Ureter (tissue), 1 donor: Measurements from ENCODE around the gene TULP3. TPM values are rescaled to one million over a fixed set of nuclear protein-coding genes. Genes with fewer than 3 reads are reported as not detected.
"Not testable (repeated sequence)": the region's sequence is repeated elsewhere in the genome, so short reads cannot be mapped to it uniquely, and the experiment has no call there.

ENCODE experiments used
- DNase-seq: peaks from one replicate; pipeline ENCODE4 v3.0.0-alpha.2; 2020; ENCODE audit warnings: low spot score
- total RNA-seq: library from RNA; stranded (reverse); gene quantifications from one replicate; pipeline ENCODE4 v1.2.4, GENCODE V29; 2023
- donor health status: DM: yes; HTN: yes; CAD: no.

TULP3 gene, protein sequence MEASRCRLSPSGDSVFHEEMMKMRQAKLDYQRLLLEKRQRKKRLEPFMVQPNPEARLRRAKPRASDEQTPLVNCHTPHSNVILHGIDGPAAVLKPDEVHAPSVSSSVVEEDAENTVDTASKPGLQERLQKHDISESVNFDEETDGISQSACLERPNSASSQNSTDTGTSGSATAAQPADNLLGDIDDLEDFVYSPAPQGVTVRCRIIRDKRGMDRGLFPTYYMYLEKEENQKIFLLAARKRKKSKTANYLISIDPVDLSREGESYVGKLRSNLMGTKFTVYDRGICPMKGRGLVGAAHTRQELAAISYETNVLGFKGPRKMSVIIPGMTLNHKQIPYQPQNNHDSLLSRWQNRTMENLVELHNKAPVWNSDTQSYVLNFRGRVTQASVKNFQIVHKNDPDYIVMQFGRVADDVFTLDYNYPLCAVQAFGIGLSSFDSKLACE
- total RNA-seq: 13.2 TPM

DNA sequence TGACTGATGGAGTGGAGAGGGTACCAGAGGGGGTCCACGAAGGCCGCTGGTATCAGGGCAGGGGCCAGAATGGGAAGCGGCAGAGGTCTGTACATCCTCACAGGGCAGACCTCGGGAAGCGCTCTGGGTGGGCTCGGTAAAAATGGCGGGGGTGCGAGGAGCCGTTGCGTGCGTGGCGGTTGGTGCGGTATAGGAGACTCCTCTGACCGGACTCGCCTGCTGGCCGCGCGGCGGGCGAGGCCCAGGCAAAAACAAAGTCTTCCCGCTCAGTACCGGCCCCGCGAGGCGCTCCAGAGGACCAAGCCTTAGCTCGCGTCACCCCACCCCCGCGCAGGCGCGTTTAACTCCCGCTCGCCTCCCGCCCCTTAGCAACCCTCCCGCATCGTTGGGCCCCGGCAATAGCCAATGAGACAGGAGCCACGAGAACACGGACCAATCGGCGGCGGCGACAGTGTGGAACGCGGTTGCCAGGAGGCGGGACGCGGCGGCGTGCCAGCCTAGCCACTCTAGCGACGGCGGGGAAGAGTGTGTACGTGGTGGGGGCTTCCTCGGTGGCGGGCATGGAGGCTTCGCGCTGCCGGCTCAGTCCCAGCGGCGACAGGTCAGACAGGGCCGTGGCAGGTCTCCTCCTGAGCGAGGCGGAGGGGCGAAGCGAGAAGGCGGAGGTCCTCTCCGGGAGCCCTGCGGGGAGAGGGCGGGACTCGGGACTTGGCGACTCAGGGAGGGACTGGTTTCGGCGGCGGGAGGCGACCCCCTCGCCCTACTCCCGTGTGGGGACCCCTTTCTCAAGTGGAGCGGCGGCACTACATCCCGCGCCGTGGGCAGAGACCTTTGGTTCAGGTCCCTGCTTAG, at the start of gene TULP3:
Gene TULP3, plus strand, starts transcription at position 504 of the 852 bp plus-strand sequence. Its CDS starts 57 bp downstream, at position 561.
- DNase-seq: peak; percentile 99

DNA sequence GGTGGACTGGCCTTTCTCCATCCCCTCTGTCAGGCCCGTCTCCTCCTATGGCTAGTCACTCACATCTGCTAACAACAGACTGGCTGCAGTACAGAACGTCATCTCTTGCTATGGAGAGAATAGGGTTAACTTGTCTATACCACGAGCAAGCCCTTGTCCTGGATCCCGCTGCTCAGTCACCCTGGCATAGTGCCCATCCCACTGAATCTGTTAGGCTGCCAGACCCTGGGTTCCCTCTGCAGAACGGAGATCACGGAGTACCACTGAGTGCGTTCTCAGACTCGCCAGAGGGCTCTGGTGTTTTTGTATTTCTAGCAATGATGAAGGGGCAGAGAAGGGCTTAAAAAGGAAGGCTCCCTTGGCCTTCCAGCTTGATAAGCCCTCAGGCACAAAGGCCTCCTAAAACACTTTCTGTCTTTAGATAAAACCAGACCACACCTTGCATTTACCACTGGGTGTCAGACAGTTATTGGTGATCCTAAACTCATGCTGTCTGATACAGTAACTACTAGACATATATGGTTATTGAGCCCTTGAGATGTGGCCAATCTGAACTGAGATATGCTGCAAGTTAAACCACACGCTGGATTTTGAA, 49.5 kb upstream of the TULP3 start:
- DNase-seq: no peak

DNA sequence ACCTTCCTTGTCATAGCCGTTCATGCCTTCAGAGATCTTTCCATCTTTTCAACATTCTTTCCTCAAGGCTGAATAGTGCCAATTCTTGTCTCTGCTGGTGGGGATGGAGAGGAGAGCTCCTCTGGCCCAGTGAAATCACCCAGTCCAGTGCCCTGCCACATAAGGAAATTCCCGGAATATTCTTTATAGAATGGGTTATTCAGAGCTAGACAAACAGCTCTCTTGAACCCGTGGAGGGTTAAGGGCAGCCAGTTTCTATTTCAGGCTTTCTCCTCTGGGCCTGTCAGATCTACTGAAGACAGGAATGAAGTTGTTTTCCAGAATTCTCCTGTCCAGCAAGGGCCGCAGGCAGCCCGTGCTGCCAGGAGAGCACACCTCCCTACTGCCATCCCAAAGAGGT, 47.7 kb upstream of the TULP3 start:
- DNase-seq: no peak

DNA sequence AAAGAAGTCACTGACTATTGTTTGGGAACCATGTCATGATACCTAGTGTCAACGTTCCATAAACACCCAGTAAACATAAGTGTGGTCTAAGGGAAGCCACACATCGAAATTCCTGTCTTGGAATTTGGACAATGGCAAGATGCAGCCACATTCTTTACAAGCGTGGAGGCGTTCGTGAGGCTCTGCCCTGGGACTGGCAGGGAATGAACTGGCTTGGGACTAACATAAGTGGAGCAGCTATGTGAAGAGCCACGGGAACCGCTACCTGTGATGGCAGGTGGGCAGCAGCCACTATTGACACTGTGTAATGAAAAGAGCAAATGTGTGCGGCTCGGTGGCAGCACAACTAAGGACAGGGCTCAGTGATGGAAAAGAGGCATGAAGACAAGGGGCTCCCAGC, 45.9 kb upstream of the TULP3 start:
- no peak for DNase-seq

DNA sequence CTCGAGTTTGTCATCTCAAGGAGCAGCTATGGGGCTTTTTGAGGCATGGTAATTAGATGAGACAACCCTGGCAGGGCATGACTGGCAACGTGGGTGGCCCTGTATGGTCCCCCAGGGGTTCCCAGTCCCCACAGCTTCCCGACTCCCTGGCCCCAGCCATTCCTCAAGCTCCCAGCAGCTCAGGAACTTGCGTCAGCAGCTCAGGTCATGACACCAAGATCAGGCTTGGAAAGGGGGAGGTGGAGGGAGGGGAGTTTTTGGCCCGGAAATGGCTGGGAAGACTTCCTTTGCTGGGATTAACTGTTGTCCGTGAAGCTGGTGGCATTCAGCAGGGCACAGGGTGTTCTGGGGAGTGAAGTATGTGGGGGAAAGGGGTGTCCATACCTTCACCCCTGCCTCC, 45.4 kb upstream of the TULP3 start:
- DNase-seq: no peak

DNA sequence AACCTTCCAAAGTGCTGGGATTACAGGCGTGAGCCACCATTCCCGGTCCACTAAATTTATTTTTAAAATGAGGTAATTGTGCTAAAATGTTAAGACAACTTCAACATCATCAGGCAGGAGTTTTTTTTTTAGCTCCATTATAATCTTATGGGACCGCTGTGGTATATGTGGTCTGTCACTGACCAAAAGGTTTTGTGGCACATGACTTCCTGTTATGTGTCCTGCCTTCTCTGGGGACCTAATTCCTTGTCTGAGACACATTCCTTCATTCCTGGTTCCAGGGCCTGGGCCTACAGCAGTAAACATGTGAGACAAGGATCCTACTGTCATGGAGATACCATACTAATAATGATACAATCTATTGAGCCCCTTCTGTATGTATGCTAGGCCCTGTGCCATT, 38.8 kb upstream of the TULP3 start:
- no peak for DNase-seq

DNA sequence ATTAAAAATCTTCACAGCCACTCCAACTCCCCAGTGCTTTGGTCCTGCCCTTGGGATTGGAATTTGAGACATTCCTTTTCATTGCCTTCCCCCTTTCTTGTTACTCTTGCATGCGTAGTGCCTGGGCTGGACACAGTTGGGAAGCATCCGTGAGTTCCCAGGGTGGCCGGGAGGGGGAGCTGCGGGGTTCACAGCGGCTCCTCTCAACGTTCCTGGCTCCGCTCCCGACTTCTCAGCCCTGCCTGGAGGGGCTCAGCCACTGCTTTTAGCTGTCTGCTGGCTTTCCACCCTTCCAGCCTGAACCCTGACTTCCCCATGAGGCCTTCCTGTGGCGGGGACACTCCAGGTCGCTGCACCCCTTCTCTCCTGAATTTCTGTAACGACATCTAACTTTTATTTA, 37.1 kb upstream of the TULP3 start:
- DNase-seq: peak; percentile 72

DNA sequence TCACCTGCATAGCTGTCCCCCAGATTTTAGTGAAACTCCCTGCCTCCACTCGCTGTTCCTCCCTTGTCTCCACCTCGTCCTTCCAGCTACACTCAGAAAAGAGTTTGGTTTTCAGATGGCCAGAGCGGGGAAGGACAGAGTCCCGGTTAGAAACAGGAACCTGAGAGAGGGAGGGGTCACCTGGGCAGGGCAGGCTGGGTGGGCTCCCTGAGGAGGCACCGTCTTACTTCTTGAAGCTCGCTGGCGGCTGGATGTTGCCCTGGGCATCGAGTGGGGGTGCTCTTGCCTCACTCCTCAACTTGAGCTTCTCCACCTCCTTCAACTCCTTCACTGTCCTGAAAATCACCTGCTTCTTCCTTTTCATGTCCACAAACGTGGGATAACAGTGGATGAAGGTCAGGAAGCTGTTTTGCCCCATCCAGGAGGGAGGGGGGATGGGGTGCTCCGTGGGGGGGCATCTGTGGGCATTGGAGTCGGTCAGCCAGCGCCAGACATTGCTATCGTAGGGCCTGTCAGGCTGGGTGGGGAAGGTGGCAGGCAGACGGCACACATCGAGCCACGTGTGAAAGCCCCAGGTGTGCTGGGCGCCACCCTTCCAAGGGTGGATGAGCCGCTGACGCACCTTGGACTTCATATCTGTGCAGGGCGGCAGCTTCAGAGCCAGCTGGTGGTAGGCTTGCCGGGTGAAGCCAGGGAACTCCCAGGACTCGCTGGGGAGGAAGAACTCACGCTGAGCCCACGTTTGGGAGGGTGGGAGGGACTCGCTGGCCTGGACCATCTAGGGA, 35.8 kb upstream of the TULP3 start:
- DNase-seq: no peak

DNA sequence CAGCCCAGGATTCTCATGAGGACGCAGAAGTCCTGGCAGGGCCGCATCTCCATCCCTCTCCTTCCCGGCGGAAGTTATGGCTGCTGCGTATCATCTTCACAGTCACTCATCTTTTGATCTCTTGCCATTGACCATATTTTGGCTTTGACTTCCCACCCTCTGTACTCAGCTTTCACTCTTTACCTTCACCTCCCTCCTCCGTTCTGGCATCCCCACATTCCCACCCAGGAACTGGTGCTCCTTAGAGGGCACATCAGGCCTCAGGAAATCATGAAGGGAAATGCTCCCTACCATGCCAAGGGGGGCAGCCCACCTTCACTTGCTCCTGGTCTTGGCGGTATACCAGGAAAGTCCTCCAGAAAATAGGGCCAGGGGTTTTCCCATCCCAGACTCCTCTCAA, 35.1 kb upstream of the TULP3 start:
- DNase-seq: no peak

DNA sequence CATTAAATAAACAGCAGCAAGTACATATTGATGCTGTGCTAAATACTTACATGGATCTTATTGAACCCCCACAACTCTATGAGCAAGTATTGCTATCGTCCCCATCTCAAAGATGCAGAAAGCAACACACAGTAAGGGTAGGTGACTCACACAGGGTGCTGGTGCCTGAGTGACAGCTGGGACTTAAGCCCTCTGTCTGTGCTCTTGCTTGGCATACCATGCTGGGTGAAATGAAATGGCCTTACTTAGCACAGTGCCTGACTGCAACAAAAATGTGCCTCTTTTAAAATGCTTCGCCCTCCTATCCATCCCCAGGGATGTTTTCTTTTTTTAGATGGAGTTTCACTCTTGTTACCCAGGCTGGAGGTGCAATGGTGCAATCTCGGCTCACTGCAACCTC, 34.6 kb upstream of the TULP3 start:
- no peak for DNase-seq

DNA sequence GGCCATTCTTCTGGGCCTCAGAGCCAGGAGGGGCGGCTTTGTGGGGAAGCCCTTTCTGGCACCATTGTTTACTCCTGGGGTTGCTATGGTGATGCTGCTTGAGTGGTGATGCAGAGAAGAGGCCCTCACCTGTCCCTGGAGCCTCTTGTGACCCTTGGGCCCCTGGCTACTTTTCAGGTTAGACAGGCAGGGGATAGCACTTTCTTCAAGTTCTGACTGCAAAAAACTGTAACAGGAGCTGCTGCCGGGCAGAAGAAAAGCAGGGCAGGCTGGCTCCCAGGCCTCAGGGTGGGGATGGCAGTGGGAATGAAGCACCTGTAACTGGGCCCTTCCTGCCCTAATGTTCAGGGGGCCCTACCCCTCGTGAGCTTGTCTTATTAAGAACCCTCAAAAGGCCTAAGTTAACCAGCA, 33.7 kb upstream of the TULP3 start, which contains the start of gene TEX52:
Gene TEX52, minus strand, starts transcription at position 19 of the 411 bp plus-strand sequence. Its CDS starts 13 bp downstream, at position 6.
- no peak for DNase-seq

DNA sequence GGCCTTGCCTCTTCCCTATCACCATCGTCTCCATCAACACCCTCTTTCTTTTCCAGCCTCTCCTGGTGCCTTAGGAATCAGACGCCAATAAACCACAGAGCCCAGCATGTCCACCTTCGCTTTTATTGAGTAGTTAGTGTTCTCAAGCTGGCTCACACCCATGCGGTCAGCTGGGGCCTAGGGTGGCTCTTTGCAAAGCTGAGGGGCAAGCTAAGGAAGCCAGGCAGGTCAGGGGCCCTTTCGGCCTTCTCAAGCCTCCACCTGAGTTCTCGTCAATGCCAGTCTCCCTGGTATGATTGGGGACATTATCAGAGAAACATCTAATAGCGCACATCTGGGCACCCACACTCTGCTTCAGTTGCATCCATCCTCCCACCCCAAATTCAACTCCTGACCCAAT, 33.1 kb upstream of the TULP3 start:
- DNase-seq: no peak

DNA sequence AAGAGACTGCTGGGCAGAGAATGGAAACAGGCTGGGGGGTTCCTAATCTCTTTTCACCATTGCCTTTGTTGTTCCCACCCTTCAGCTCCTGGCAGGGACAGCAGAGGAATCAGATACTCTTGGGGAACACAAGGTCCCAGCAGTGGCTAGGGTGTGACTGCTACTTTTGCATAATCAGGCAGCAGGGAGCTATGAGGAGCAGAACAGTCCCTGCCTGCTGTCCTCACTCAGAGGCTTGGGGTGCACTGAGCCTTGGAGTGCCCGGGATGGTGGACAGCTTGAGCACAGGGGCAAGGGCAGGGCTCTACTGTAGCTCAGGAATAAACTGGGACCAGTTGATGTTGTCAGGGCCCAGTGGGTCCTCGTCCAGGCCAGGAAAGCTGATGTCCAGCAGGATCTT, 32.4 kb upstream of the TULP3 start:
- DNase-seq: no peak

DNA sequence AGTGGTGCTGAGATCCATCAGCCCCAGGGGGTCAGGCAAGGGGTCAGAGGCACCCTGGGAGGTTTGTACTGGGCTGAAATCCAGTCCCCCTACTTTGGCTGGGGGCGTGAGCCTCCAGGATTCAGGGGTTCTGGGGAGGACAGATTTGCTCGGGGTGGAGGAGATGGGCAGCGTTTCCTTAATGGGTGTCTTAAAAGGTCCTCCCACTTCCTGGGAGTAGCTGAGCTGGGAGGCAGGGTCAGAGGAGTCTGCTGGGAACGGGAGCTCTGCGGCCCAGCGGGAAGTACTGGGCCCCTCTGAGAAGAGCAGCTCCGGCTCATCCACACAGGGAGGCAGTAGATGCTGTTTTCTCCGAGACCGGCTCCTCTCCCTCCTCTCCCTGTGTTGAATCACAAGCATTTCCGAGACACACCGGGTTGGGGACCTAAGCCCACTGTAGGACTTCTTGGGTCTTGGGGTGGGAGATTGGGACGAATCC, 31.7 kb upstream of the TULP3 start:
- DNase-seq: no peak

DNA sequence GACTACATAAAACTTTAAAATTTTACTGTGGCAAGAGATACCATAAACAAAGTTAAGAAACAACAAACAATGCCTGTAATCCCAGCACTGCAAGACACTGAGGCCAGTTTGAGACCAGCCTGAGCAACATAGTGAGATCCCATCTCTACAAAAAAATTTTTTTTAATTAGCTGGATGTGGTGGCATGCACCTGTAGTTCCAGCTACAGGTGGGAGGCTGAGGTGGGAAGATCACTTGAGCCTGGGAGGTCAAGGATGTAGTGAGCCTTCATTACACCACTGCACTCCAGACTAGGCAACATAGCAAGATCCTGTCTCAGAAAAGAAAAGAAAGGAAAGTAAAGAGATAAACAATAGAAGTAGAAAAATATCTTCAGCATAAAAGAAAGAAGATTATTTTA, 30.5 kb upstream of the TULP3 start:
- no peak for DNase-seq

DNA sequence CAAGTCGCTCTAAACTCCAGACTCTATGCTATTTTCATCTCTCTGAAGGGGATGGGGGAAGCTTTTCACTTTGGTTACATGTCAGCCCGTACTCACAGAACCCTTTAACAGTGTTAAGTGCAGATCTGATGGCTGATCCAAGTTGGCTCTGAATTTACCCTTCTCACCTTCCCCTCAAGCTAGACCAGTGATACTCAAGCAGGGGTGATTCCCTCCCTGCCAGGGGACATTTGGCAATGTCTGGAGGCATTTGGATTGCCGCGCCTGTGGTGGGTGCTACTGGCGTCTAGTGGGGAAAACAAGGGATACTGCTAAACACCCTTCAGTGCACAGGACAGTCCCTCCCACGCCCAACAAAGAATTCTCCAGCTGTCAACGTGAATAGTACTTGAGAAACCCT, 27.8 kb upstream of the TULP3 start:
- DNase-seq: no peak

DNA sequence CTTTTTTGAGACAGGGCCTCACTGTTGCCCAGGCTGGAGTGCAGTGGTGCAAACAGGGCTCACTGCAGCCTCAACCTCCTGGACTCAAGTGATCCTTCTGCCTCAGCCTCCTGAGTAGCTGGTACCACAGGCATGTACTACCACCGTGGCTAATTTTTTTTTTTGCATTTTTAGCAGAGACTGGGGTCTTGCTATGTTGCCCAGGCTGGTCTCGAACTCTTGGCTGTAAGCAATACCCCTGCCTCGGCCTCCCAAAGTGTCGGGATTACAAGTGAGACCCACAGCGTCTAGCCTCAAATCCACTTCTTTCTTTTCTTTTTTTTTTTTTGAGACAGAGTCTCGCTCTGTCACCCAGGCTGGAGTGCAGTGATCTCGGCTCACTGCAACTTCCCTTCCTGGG, 27.3 kb upstream of the TULP3 start:
- not testable (repeated sequence) for DNase-seq

DNA sequence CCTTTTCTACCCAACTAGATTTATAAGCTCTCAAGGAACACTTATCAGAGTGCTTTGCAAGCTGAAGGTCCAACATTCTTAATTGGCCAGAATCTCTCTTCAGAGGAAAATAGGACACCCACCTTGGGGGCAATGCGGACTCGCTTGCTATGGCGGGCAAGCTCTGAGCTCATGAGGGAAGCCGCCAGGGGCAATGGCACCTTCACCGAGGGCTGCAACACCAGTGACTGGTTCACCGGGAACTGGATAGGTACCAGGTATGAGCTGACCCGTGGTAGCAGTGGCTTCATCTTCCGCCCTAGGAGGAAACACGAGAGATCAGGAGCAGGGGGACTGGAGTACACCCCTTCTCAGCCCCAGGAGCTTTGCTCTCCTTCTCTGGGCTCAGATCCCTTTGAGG, 26.5 kb upstream of the TULP3 start:
- no peak for DNase-seq

DNA sequence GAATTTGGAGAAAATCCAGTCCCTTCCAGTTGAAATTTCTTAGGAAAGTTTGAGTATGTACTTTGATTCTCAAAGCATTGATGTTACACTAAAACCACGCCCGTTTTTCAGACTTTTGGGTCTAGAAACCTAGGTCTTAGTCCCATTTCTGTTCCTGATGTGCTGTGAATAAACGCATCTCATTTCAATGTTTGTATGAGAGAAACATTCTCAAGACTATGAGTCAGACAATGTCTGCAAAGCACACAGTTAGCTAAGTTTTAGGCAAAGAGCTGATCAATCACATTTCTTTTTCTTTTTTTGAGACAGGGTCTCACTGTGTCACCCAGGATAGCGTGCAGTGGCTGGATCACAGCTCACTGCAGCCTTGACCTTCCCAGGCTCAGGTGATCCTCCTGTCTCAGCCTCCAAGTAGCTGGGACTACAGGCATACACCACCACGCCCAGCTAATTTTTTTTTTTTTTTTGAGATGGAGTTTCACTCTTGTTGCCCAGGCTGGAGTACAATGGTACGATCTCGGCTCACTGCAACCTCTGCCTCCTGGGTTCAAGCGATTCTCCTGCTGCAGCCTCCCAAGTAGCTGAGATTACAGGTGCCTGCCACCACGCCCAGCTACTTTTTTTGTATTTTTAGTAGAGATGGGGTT, 21.6 kb upstream of the TULP3 start:
- DNase-seq: not testable (repeated sequence)

DNA sequence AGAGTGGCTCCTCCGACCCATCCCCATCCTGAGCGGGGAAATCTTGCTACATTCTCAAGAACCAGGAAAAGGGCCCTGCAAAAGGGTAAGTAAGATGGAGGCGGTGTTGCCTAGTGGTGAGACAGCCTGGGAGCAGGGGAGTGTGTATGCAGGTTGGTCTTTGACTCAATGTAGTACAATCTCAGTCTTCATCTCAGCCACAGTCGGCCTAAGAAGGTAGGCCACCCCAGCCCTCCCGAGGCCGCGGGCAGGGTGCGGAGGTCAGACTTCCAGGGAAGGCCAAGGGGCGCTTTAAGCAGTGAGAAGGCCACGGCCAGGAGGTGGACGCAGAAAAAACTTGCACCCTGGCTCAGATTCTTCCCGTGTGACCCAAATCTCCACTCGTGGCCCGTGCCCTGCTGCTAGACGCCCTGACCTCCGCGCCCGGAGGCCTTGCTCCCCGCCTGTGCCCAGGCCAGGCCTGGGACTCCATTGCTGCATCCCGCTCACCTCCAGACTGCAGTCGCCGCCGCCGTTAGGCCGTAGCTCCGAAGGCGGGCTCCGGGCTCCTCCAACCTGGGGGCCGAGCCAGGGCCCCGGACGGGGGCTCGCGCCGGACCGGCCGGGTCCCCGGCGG, 14.2 kb upstream of the TULP3 start:
- DNase-seq: no peak
